Neural cell (in vitro differentiated cells): Measurements from ENCODE around the gene ADARB1.

ENCODE experiments used
- EZH2 ChIP-seq: fragments of 200-600, 300-800 bp; shearing (Covaris generic), sonication (generic); IDR thresholded peaks from 2 replicates; pipeline ENCODE4 v1.6.1; 2014; ENCODE audit warnings: antibody characterized with exemption, low read length, borderline replicate concordance, mild to moderate bottlenecking; ENCODE audit not compliant: insufficient read depth, poor library complexity, severe bottlenecking
- MXI1 ChIP-seq: fragments of 450-650 bp; conservative IDR thresholded peaks from 2 replicates; pipeline ENCODE4 v1.6.1; 2014; ENCODE audit warnings: antibody characterized with exemption, mild to moderate bottlenecking; ENCODE audit not compliant: poor library complexity, severe bottlenecking
- POLR2AphosphoS5 ChIP-seq: IDR thresholded peaks from 2 replicates; pipeline ENCODE4 v1.6.1; 2012
- RAD21 ChIP-seq: fragments of 450-650 bp; conservative IDR thresholded peaks from 2 replicates; pipeline ENCODE4 v1.6.1; 2014; ENCODE audit warnings: antibody characterized with exemption, mild to moderate bottlenecking, moderate library complexity
- SMC3 ChIP-seq: fragments of 450-650 bp; conservative IDR thresholded peaks from 2 replicates; pipeline ENCODE4 v1.6.1; 2014; ENCODE audit warnings: antibody characterized with exemption, mild to moderate bottlenecking, moderate library complexity; ENCODE audit not compliant: poor library complexity
- TAF1 ChIP-seq: IDR thresholded peaks from 2 replicates; pipeline ENCODE4 v1.6.1; 2012; ENCODE audit warnings: low read depth
- TF ChIP-seq, protein P1 (sequence below): fragments of 450-650 bp; IDR thresholded peaks from 2 replicates; pipeline ENCODE4 v1.5.1; 2014; ENCODE audit warnings: antibody characterized with exemption, mild to moderate bottlenecking, moderate library complexity; ENCODE audit not compliant: poor library complexity, severe bottlenecking
- TF ChIP-seq, protein P2 (sequence below): IDR thresholded peaks from 2 replicates; pipeline ENCODE4 v1.6.1; 2012; ENCODE audit warnings: borderline replicate concordance

DNA sequence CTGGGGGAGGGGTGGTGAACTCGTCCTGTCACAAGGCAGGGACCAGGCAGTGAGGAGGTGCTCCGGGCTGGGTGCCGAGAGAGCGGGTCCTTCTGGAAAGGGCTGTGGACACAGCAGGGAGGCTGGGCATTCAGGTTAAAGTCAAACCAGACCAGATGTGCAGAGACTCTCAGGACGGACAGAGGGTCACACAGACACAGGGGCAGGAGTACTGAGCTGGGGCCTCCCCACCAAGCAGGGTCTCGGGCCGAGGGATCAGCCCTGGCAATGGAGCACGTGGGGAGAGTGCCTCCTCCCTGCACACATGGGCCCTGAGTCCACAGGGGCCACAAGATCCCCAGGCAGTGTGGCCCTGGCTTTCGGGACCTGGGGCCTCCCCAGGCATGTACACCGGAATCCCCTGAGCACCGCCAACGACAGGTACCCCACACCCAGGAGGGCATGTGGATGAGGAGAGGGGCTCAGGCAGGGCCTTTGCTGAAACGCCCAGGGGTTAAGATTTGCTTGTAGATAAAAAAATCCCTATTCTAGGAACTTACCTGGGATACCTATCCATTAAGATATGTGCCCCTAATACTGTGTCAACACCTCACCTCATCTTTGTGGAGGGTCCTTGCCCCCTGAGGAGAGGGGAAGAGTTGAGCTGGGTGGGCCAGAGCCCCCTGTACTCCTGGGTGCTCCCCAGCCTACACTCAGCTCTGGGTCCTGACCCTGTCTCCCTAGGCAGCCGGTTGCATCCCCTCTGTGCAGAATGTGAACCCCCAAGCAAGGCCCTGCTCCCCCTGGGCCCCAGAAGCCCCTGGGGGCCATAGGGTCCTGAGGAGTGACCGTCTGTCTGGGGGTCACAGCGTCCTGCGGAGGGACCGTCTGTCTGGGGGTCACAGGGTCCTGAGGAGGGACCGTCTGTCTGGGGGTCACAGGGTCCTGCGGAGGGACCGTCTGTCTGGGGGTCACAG, 46.9 kb upstream of the ADARB1 start:
- TF ChIP-seq POLR2AphosphoS5 (no peak), EZH2 (no peak), MXI1 (no peak), TAF1 (no peak), SMC3 (no peak), RAD21 (no peak)
- TF ChIP-seq, protein P1, sequence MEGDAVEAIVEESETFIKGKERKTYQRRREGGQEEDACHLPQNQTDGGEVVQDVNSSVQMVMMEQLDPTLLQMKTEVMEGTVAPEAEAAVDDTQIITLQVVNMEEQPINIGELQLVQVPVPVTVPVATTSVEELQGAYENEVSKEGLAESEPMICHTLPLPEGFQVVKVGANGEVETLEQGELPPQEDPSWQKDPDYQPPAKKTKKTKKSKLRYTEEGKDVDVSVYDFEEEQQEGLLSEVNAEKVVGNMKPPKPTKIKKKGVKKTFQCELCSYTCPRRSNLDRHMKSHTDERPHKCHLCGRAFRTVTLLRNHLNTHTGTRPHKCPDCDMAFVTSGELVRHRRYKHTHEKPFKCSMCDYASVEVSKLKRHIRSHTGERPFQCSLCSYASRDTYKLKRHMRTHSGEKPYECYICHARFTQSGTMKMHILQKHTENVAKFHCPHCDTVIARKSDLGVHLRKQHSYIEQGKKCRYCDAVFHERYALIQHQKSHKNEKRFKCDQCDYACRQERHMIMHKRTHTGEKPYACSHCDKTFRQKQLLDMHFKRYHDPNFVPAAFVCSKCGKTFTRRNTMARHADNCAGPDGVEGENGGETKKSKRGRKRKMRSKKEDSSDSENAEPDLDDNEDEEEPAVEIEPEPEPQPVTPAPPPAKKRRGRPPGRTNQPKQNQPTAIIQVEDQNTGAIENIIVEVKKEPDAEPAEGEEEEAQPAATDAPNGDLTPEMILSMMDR = no peak
- TF ChIP-seq, protein P2, sequence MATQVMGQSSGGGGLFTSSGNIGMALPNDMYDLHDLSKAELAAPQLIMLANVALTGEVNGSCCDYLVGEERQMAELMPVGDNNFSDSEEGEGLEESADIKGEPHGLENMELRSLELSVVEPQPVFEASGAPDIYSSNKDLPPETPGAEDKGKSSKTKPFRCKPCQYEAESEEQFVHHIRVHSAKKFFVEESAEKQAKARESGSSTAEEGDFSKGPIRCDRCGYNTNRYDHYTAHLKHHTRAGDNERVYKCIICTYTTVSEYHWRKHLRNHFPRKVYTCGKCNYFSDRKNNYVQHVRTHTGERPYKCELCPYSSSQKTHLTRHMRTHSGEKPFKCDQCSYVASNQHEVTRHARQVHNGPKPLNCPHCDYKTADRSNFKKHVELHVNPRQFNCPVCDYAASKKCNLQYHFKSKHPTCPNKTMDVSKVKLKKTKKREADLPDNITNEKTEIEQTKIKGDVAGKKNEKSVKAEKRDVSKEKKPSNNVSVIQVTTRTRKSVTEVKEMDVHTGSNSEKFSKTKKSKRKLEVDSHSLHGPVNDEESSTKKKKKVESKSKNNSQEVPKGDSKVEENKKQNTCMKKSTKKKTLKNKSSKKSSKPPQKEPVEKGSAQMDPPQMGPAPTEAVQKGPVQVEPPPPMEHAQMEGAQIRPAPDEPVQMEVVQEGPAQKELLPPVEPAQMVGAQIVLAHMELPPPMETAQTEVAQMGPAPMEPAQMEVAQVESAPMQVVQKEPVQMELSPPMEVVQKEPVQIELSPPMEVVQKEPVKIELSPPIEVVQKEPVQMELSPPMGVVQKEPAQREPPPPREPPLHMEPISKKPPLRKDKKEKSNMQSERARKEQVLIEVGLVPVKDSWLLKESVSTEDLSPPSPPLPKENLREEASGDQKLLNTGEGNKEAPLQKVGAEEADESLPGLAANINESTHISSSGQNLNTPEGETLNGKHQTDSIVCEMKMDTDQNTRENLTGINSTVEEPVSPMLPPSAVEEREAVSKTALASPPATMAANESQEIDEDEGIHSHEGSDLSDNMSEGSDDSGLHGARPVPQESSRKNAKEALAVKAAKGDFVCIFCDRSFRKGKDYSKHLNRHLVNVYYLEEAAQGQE = no peak
